Heart left ventricle (tissue), 13 donors: ENCODE measurements around the gene SH3BP2.

Experiments used
- CTCF ChIP-seq, 12 donors: fragments of 200-600 bp; sonication (generic) in 4 of 12; IDR thresholded peaks; one replicate each; pipeline versions ENCODE4 v1.5.0 to v1.8.0; 2018 to 2022; ENCODE audit warnings: antibody characterized with exemption in 12 of 12, mild to moderate bottlenecking in 5 of 12
- POLR2A ChIP-seq, 2 donors: fragments of 450-650 bp; IDR thresholded peaks; one replicate each; pipeline ENCODE4 v1.6.1; 2017; ENCODE audit warnings: antibody characterized with exemption in 2 of 2, mild to moderate bottlenecking in 2 of 2, moderate library complexity in 2 of 2
- donor health status: ischemic (EF 13 %, LVEDD 7.1; RV severe dilation, severe dysfunction).
- donor health status: DM: no; HTN: yes; CAD: no.
- donor health status: DM: no; HTN: no; CAD: no.
- donor health status: ischemic (EF 25% LVEDD 6.9; RV normal size, moderate dysfunction).
- donor health status: ischemic (EF 25% LVEDD 5.7; RV mildly dilated, moderate dysfunction).
- donor health status: ischemic (EF 35%, LVEDD 5.7; RV mildly dilated, moderate dysfunction).
- donor health status: nonischemic (EF 11% LVEDD 7.7; RV severe dilation, severe dysfunction).
- donor health status: DM: yes; HTN: yes; CAD: no.
- donor health status: PGD.
- donor health status: ischemic (EF 29% LVEDD 5.4; RV normal size, mild dysfunction).
- donor health status: nonischemic (EF 23%, LVEDD 6.1; RV moderate dilation, normal function).

DNA sequence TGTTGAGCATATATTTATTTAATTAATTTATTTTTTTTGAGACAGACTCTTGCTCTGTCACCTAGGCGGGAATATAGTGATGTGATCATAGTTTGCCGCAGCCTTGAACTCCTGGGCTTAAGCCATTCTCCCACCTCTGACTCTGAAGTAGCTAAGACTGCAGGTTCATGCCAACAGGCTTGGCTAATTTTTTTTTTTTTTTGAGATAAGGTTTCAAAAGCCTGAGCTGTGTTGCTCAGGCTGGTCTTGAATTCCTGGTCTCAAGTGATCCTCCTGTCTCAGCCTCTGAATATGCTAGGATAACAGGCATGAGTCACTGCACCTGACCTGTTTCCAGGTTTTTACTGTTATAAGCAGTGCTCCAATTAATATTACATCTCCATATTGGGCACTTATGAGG lies 55.6 kb downstream of the SH3BP2 start:
- TF ChIP-seq CTCF (IDR thresholded peaks at IDR 0.05) (no peak), POLR2A (IDR thresholded peaks at IDR 0.05) (no peak)
